SHP77 treated with DMSO at 0.1 percent for 48 hours (cell line): ENCODE data around the gene VPS8.
"Not testable (repeated sequence)": the region's sequence is repeated elsewhere in the genome, so short reads cannot be mapped to it uniquely, and the experiment has no call there.

Experiments used
- DNase-seq: peaks from one replicate; lab custom pipeline; 2025; lab: John Stamatoyannopoulos, UW

VPS8 gene

GRCh38 chr3:184864000-184864399 lies 52.0 kb downstream of the VPS8 start:
- no peak for DNase-seq

- DNase-seq: no peak
Observed at GRCh38 chr3:184868477-184868876, 56.5 kb downstream of the VPS8 start.

GRCh38 chr3:184872200-184872599 lies 60.2 kb downstream of the VPS8 start:
- DNase-seq: no peak

GRCh38 chr3:184873141-184873540 lies 61.2 kb downstream of the VPS8 start:
- no peak for DNase-seq

GRCh38 chr3:184874709-184875644 lies 63.0 kb downstream of the VPS8 start:
- peak; percentile 35 for DNase-seq

GRCh38 chr3:184880276-184881019 lies 68.5 kb downstream of the VPS8 start:
- DNase-seq: no peak

GRCh38 chr3:184884359-184885017 lies 72.5 kb downstream of the VPS8 start:
- DNase-seq: no peak

GRCh38 chr3:184885112-184885511 lies 73.1 kb downstream of the VPS8 start:
- DNase-seq: no peak

GRCh38 chr3:184887574-184887973 lies 75.6 kb downstream of the VPS8 start:
- no peak for DNase-seq

GRCh38 chr3:184889312-184889904 lies 77.4 kb downstream of the VPS8 start:
- DNase-seq: no peak

GRCh38 chr3:184894051-184894450 lies 82.1 kb downstream of the VPS8 start:
- no peak for DNase-seq

- no peak for DNase-seq
Observed at GRCh38 chr3:184895350-184895749, 83.4 kb downstream of the VPS8 start.

- DNase-seq: no peak
Observed at GRCh38 chr3:184896336-184896735, 84.4 kb downstream of the VPS8 start.

GRCh38 chr3:184899953-184900595 lies 88.1 kb downstream of the VPS8 start:
- DNase-seq: no peak

GRCh38 chr3:184907031-184907430 lies 95.1 kb downstream of the VPS8 start:
- DNase-seq: not testable (repeated sequence)

GRCh38 chr3:184907681-184908649 lies 96.0 kb downstream of the VPS8 start:
- no peak for DNase-seq

GRCh38 chr3:184908859-184909258 lies 96.9 kb downstream of the VPS8 start:
- DNase-seq: no peak

GRCh38 chr3:184910664-184911063 lies 98.7 kb downstream of the VPS8 start:
- no peak for DNase-seq

GRCh38 chr3:184911570-184911969 lies 99.6 kb downstream of the VPS8 start:
- DNase-seq: no peak

GRCh38 chr3:184912163-184912562 lies 100.2 kb downstream of the VPS8 start:
- DNase-seq: no peak
